HG02970 (cell line): ENCODE results near the gene PSMD1.
"Not testable (repeated sequence)": the region's sequence is repeated elsewhere in the genome, so short reads cannot be mapped to it uniquely, and the experiment has no call there.

Source experiments
- ATAC-seq: cut with Tn5 transposase; IDR thresholded peaks from one replicate; pipeline ENCODE4 v1.9.1; 2021; ENCODE audit warnings: mild to moderate bottlenecking, moderate library complexity, moderate number of reproducible peaks; ENCODE audit not compliant: unreplicated experiment, low FRiP score

PSMD1 gene

DNA sequence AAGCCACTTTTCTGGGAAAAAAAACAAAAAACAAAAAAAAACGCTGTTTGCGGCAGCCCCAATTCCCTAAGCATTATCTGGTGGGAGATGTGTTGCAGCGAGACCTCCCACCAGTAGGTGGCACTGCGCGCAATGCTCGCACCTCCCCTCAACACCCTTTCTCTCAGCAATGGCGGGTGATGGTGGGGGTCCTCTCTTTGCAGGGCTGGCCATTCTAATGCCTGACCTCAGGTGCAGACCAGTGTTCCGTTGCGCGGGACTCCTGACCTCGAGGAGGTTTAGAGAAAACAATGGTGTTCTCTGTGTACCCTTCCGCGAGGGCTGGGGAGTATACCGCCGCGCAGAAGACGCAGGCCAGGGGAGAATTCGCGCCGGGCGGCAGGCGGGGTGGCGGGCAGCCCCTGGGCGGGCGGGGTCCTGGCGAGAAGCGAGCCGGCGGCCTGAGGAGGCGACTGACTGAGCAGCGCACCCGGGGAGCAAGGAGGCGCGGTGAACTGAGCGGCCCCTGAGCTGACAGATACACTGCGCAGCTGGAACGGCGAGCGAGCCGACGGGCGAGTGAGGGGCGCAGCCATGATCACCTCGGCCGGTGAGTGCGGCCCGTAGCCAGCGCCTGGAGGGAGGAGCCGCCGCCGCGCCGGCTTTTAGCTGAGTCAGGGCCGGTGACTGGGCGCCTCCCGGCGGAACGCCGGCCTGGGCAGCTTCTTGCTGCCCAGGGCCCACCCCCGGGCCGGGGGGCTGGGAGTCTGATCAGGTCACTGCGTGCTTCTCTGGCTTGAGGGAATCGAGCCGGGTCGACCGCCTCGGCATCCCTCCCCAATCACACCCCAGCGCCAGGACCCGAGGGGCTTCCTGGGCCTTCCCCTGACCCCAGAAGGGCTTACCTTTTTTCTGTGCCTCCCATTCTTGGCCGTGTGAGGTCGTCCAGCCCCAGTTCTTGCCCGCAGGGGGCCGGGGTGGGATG, at the start of gene PSMD1:
TSS of gene PSMD1 (plus strand) at position 415 of the 964 bp plus-strand sequence. CDS start at position 574, 159 bp downstream.
- ATAC-seq, result peak; percentile 75

- no peak for ATAC-seq
These were observed 49.2 kb upstream of the PSMD1 start for GRCh38 chr2:231007286-231008098.

DNA sequence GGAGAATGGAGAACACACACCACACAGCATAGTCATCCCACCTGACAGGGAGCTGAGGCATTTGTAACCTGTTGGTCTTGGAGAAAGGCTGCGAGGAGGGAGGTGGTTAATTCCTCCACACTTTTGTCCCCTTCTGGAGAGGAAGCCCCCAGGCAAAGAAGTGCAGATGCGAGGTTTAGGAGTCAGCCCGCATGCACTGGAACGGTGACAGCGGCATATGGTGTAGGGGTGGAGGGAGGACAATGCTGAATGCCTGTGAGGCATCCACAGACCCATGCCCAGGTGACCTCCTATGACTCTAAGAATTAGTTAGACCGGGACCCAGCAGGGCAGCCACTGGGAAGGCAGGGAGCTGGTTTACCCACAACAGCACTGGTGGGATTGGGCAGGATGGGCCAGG, 48.5 kb upstream of the PSMD1 start:
- no peak for ATAC-seq

DNA sequence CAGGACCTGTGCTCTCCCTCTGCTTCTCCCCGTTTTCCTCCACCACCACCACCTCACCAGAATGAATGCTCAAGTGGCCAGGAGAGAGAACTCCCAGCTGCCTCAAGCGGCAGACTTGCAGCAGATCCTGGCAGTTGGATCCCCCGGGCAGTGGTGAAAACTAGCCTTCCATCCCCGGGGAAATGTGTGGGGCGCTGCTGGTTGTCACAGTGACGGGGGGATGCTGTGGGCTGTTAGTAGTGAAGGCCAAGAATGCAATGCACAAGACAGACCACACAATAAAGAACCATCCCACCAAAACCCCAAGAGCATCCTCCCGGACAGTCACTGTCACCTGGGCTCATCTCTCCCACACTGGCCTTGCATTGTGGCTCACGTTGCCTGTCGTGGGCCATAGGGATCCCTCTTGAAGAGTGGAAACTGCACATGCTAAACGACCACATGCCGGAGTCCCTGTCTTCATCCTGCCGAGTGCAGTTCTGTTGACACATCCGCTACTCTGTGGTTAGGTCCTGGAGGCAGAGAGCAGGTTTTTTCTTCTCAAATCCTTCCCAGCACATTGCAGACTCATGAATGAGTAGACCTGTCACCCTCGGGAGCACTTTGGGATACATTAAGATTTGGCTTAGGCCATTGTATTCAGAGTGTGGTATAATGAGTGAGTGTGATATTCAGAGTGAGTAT, 47.3 kb upstream of the PSMD1 start:
- no peak for ATAC-seq

DNA sequence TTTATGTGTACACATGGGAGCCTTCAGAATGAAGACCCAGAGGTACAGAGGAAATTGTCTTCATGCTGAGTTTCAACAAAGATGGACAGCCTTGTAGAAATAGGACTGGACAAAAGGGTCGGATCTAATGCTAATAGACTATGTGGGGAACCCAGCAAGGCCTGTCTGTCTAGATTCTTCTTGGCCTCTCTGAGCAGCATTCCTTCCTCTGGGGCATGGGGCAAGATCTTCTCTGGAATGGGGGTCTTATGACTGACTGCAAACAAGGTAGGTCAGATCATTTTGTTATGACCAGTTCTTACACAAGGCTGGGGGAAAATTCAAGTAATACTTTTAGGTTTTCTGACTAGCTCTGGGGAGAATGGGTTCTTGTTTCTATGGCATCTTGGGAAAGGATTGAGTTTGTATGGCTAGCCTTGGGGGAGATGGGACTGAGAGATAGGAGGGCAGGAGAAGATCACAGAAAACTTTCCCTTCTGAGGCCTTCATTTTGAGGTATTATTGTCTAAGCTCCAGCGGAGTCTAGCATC, 46.4 kb upstream of the PSMD1 start:
- ATAC-seq, result no peak

DNA sequence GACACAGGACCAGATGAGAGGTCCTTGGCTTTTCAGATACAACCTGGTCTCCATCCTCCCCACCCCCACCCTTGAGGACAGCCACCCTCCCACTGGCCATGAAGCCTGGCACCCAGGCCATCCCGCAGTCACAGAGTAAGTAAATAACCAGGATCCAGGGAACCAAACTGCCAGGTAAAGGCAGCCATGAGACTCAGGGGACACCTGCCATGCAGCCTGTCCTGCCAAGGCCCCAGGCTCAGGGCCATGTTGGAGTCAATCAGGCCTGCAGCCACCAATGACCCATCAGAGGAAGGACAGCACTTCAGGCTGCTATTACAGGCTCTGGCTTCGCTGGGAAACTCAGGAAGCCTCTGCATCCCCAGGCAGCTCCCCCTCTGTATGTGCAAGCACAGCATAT, 45.1 kb upstream of the PSMD1 start:
- no peak for ATAC-seq

- no peak for ATAC-seq
These were observed 44.2 kb upstream of the PSMD1 start for GRCh38 chr2:231012463-231012862.

- ATAC-seq, result no peak
These were observed 42.8 kb upstream of the PSMD1 start for GRCh38 chr2:231013820-231014219.

GRCh38 chr2:231015478-231015877, 41.2 kb upstream of the PSMD1 start:
- no peak for ATAC-seq

- ATAC-seq, result no peak
These were observed 40.7 kb upstream of the PSMD1 start for GRCh38 chr2:231015926-231016325.

- ATAC-seq, result no peak
These were observed 40.0 kb upstream of the PSMD1 start for GRCh38 chr2:231016566-231017230.

- no peak for ATAC-seq
These were observed 39.5 kb upstream of the PSMD1 start for GRCh38 chr2:231017231-231017598.

GRCh38 chr2:231018184-231018583, 38.5 kb upstream of the PSMD1 start:
- no peak for ATAC-seq

DNA sequence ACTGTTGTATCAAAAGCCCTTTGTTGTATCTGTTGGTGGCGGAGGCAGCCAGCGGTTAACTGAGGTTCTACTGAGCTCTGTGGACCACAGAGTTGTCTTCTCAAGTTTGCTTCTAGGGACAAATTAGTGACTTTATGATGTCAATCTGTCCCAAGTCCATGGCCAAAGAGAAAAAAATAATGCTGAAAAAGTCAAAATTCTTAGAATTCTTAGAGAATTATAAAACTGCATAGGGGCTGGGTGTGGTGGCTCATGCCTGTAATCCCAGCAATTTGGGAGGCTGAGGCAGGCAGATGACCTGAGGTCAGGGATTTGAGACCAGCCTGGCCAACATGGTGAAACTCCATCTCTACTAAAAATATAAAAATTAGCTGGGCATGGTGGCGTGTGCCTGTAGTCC, 31.6 kb upstream of the PSMD1 start:
- ATAC-seq, result not testable (repeated sequence)

GRCh38 chr2:231028889-231029288, 27.8 kb upstream of the PSMD1 start:
- no peak for ATAC-seq

DNA sequence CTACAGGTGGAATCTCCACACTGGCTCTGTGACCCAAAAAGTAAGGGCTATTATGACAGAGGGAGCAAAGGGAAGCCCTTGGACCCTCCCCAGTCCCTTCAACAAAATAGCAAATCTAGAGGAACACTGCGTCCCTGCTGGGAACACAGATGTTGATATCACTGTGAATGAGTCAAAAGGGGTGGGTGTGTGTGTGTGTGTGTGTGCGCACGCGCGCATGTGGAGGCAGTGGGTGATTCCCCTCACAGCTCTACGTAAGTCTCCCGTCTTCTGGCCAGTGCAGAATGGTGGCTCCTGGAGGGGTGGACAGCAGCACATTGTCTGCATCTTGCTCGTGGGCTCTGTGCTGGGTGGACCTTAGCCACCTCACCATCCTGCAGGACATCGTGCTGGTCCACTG, 27.1 kb upstream of the PSMD1 start:
- no peak for ATAC-seq

- ATAC-seq, result no peak
These were observed 25.9 kb upstream of the PSMD1 start for GRCh38 chr2:231030725-231031124.

GRCh38 chr2:231032575-231033140, 24.0 kb upstream of the PSMD1 start:
- no peak for ATAC-seq
